OCI-LY1 (cell line): ENCODE data around the gene SAE1.

Experiments used
- EZH2 ChIP-seq: fragments of 200-600 bp; sonication (generic), shearing (Covaris generic); IDR thresholded peaks from 2 replicates; pipeline ENCODE4 v1.8.0; 2017; ENCODE audit warnings: borderline replicate concordance, mixed run types, mild to moderate bottlenecking, antibody characterized with exemption, low read length, moderate library complexity, mixed read lengths
- TF ChIP-seq, protein P1 (sequence below): fragments of 200-600 bp; sonication (generic), shearing (Covaris generic); IDR thresholded peaks from 2 replicates; pipeline ENCODE4 v1.5.1; 2017; ENCODE audit warnings: mild to moderate bottlenecking, antibody characterized with exemption, low read length, moderate library complexity, mixed read lengths

DNA sequence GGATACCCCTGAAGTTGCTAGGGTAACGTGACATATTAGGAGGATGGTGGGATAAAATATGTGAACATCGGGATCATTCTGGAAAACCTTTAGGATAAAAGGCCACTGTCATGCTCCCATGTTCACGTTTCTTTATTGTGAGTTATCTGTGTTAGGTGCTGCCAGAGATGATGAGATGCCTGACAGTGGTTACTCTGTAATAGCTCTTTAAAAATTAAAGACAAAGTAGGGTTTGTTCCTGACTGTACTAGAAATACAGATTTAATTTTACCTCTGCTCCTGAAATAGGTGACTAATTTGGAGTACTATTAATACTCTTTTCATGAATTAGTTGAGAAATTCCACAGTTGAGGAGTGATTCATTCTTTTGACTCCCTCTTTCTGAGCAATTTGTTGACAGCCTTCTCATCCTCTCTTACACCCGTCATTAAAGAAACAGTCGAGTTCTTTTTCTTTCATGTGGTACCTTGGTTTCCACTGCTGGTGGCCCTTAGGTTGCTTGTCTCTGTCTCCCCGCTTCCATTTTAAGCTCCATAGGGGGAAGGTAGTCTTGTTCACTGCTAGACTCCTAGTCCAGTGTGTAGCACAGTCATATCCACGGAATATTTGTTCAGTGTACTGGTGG, 28.4 kb downstream of the SAE1 start:
- TF ChIP-seq, protein P1, sequence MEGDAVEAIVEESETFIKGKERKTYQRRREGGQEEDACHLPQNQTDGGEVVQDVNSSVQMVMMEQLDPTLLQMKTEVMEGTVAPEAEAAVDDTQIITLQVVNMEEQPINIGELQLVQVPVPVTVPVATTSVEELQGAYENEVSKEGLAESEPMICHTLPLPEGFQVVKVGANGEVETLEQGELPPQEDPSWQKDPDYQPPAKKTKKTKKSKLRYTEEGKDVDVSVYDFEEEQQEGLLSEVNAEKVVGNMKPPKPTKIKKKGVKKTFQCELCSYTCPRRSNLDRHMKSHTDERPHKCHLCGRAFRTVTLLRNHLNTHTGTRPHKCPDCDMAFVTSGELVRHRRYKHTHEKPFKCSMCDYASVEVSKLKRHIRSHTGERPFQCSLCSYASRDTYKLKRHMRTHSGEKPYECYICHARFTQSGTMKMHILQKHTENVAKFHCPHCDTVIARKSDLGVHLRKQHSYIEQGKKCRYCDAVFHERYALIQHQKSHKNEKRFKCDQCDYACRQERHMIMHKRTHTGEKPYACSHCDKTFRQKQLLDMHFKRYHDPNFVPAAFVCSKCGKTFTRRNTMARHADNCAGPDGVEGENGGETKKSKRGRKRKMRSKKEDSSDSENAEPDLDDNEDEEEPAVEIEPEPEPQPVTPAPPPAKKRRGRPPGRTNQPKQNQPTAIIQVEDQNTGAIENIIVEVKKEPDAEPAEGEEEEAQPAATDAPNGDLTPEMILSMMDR, result no peak
- no peak for TF ChIP-seq EZH2
